A673 (cell line): ENCODE results near the gene ANKRD1.

Experiments used
- EZH2 ChIP-seq: fragments of 200-600 bp; sonication (generic); IDR thresholded peaks from 2 replicates; pipeline ENCODE4 v1.6.1; 2017; ENCODE audit warnings: borderline replicate concordance, low read depth, mild to moderate bottlenecking, mixed read lengths, antibody characterized with exemption, low read length; ENCODE audit not compliant: poor library complexity, severe bottlenecking
- TF ChIP-seq, protein P1 (sequence below): fragments of 300-800, 200-600 bp; sonication (generic); conservative IDR thresholded peaks from 2 replicates; pipeline ENCODE4 v1.5.1; 2017; ENCODE audit warnings: low read depth, mild to moderate bottlenecking, antibody characterized with exemption, low read length, moderate library complexity, mixed read lengths

DNA sequence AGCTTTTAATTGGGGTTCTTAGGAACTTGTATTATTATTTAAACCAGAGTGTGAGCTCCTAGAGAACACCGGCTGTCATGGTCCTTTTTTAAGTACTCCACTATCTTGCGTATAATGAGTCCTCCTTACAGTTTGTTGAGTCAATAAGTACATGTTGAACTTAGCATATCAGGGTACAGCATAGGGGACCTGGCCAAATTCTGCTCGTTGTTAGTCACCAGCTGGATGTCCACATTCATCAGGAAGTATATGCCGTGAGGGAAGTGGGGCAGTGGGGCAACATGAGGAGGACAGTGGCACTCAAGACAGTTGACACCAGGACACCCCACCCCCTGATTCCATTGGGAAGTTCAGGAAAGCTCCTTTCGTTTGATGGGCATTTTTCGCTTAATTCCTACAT is 32.5 kb downstream of the ANKRD1 start:
- TF ChIP-seq, protein P1, sequence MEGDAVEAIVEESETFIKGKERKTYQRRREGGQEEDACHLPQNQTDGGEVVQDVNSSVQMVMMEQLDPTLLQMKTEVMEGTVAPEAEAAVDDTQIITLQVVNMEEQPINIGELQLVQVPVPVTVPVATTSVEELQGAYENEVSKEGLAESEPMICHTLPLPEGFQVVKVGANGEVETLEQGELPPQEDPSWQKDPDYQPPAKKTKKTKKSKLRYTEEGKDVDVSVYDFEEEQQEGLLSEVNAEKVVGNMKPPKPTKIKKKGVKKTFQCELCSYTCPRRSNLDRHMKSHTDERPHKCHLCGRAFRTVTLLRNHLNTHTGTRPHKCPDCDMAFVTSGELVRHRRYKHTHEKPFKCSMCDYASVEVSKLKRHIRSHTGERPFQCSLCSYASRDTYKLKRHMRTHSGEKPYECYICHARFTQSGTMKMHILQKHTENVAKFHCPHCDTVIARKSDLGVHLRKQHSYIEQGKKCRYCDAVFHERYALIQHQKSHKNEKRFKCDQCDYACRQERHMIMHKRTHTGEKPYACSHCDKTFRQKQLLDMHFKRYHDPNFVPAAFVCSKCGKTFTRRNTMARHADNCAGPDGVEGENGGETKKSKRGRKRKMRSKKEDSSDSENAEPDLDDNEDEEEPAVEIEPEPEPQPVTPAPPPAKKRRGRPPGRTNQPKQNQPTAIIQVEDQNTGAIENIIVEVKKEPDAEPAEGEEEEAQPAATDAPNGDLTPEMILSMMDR, result no peak
- no peak for TF ChIP-seq EZH2
